RPMI7951 (cell line): ENCODE results near the gene NDUFS2. TPM values are rescaled to one million over a fixed set of nuclear protein-coding genes. Genes with fewer than 3 reads are reported as not detected.
A peak's percentile ranks its signal among the peaks of the same experiment; 100 is the strongest.

Experiments used
- DNase-seq: peaks from one replicate; pipeline ENCODE4 v3.0.0-alpha.2; 2012; ENCODE audit warnings: low read depth
- total RNA-seq: library from RNA; depleted of rRNA; stranded (reverse); fragments of >200 nt; shearing (Covaris generic); gene quantifications from 2 replicates; pipeline ENCODE4 v1.2.3, GENCODE V29; 2014

The NDUFS2 gene
- total RNA-seq, 1 experiment from 2014 or later, result 109 TPM

DNA sequence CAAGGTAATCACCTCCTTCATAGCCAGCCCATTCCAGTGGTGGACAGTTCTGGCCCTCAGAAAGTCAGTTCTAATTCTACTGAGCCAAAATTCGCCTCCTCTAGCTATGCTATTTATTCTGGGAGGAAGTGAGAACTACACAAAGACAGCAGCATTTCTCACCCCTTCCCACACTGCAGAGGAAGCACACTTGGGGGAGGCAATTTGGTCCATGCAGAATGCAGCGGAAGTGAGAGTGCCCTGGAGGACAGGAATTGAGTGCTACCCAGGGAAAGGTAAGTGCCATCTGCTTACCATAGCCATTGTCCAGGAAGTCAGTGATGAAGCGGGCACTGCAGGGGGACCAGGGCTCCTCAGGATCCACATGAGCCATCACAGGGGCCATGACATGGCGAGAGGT lies 7.0 kb upstream of the NDUFS2 start:
- DNase-seq, result no peak

GRCh38 chr1:161196111-161196510 lies 6.1 kb upstream of the NDUFS2 start:
- DNase-seq, result no peak

- peak; percentile 86 for DNase-seq
These were observed 5.4 kb upstream of the NDUFS2 start for GRCh38 chr1:161196521-161197451.

- no peak for DNase-seq
These were observed 4.5 kb upstream of the NDUFS2 start for GRCh38 chr1:161197560-161198193.

DNA sequence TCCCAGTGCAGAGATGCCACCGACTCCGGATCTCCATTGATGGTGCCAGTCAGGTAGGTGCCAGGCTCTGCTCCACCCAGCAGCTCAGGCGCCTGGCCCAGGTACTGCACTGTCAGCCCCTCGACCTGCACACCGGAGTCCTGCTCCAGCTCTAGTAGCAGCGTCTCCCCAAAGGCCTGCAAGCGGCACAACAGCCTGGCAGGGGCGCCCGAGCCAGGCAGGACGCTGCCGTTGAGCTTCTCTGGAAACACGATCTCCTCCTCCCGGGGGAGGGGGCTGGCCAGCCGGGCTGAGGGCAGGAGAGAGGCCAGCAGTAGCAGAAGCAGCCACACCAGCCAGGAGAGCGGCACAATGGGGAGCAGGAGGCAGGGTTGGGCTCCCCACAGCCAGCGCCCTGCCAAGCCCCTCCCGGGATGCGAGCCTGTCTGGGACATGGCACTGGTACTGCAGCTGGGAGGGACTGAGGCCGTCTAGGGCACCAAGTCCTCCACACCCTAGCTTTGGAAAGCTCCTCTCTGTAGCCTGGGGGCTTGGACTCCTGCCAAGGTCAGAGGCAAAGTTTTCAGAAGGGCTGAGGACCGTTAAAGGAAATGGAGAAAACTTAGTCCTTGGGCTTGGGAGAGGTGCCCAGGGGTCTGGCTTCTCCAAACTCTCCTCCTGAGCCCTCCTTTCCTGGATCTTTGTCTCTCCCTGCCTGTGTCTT lies 3.8 kb upstream of the NDUFS2 start:
- peak; percentile 82 for DNase-seq

GRCh38 chr1:161198897-161199431 lies 3.2 kb upstream of the NDUFS2 start, which contains the start of gene ADAMTS4:
Gene ADAMTS4, minus strand, starts transcription at chr1:161199054. Its CDS starts 427 bp downstream, at chr1:161198627.
- DNase-seq, result peak; percentile 95

DNA sequence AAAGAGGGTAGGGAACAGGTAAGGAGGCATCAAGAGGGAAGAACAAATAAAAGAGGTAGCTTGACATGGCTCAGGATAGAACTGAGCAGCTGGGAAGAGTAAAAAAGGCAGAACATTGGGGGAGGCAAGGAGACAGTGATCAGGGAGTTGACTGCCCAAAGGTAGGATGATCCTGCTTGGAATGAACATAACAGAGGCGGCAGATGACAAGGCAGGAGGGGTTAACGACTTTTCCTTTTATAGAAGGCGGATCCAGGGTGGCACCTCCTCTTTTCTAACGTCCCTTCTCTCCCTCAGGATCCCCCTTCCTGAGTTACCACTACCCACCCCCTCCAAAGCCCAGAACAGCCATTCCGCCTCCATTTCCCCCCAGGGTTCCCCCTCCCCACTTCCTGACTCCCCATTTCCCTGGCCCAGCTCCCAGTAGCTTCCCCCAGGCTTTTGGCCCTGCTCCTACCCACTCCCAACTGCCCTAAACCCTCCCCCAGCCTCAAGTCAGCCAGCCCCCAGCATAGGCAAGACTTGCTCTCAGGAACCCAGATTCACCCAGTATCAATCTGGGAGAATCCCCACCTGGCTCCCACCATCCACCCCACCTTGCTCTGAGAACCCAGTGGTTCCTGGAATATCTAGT lies 2.5 kb upstream of the NDUFS2 start:
- DNase-seq, result peak; percentile 37

DNA sequence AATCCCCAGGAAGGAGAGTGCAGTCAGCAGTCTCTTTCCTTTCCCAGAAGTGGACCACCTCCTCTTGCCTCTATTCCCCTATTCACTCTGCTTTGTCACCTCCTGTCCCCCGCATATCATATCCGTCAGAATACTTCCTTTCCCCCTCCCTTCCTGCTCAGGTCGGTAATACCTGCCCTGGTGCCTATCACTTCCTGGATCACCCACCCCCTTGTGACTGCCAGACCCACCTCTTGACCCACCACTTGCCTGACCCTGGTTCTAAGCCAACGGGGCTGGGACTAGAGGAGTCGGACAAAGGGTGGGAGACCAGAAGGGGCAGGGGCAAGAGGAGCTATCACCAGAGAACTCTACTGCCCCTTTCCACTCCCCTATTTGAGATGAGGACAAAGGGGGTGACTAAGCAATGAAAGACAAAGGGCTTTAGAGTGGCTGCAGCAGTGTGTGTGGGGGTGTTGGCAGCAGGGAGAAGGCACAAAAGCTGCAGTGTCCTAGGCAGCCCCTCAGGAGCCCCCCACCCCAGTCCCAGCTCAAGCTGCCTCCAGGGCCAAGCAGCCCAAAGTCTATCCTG lies 1.7 kb upstream of the NDUFS2 start:
- DNase-seq, result no peak

DNA sequence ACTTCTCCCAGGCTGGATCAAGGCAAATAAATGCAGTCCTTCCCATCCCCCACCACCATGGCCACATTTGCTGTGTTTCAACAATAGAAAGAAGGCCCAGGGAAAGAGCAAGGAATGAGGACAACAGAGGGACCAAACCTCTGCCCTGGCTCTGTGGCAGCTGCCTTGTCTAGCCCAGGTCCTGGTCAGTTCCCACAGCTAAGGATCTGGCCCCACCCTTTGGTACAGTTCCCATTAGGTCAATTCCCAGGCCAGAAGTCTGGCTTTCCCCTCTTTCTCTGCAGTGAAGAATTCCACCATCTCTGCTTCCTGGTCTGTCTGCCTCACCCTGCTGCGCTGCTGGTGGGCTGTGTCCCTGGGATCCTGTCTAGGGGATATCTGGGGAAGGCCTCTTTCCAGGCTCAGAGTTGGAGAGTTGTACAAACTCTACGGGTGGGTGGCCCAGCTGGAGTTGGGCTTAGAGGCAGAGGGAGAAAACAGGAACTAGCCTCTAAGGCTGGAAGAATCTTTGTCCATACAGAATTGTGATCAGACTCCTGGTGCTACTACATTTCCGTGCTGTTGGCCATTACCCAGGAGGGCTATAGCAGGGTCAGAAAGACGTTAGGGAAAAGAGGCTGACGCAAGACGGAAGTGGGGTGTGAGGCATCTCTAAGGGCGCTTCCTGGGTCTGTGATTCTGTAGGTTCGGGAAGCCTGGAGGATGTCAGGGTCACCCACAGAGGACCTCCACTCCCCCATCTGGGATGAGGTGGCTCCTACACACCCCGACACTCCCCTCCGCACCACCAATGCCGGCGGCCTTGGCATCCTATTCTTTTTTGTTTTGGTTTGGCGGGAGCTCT lies 953 bp upstream of the NDUFS2 start:
- DNase-seq, result peak; percentile 62

- no peak for DNase-seq
These were observed 4.4 kb downstream of the NDUFS2 start for GRCh38 chr1:161206411-161207140.

- no peak for DNase-seq
These were observed 5.0 kb downstream of the NDUFS2 start for GRCh38 chr1:161207173-161207572.

GRCh38 chr1:161209790-161210409 lies 7.7 kb downstream of the NDUFS2 start:
- peak; percentile 56 for DNase-seq

- DNase-seq, result no peak
These were observed 12.2 kb downstream of the NDUFS2 start for GRCh38 chr1:161214369-161214768.

GRCh38 chr1:161215076-161215475 lies 12.9 kb downstream of the NDUFS2 start, which contains the start of gene FCER1G:
Gene FCER1G, plus strand, starts transcription at chr1:161215295. Its CDS starts 27 bp downstream, at chr1:161215322.
- DNase-seq, result no peak

GRCh38 chr1:161216945-161217712 lies 15.0 kb downstream of the NDUFS2 start:
- peak; percentile 71 for DNase-seq

DNA sequence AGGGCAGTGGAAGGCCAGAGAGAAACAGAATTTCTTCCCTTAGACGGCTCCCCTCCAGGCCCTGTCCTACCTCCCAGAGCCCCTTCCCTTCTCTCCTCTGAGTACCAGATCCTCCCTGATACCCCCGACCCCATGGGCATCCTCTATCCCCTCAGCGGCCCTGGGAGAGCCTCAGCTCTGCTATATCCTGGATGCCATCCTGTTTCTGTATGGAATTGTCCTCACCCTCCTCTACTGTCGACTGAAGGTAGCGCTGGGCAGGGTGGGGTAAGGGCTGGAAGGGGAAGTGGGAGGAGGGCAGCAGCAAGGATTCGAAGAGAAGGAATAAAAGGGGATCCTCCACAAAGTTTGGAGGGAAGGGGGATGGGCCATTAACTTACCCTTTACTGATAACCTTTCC lies 15.7 kb downstream of the NDUFS2 start:
- no peak for DNase-seq

- no peak for DNase-seq
These were observed 16.3 kb downstream of the NDUFS2 start for GRCh38 chr1:161218301-161219077.
